HepG2 (cell line): ENCODE data around the gene GPR139. TPM values are rescaled to one million over a fixed set of nuclear protein-coding genes. Genes with fewer than 3 reads are reported as not detected.

ENCODE experiments used
- ATF7-NPFF ChIP-seq: sonication (generic); formaldehyde crosslinking; IDR thresholded peaks from 2 replicates; pipeline ENCODE4 v1.8.1; 2023; ENCODE audit warnings: mild to moderate bottlenecking, low read depth, missing genetic modification reagents, moderate library complexity
- CEBPG ChIP-seq: IDR thresholded peaks from 2 replicates; pipeline ENCODE4 v1.6.1; 2016
- FOXC1 ChIP-seq: sonication (generic); formaldehyde crosslinking; IDR thresholded peaks from 2 replicates; pipeline ENCODE4 v1.8.0; 2022; ENCODE audit warnings: mild to moderate bottlenecking, missing genetic modification reagents, borderline replicate concordance
- ISL2 ChIP-seq: sonication (generic); formaldehyde crosslinking; IDR thresholded peaks from 2 replicates; pipeline ENCODE4 v1.5.0; 2020; ENCODE audit warnings: missing genetic modification reagents
- ONECUT2 ChIP-seq: sonication (generic); formaldehyde crosslinking; IDR thresholded peaks from 2 replicates; pipeline ENCODE4 v1.4.0; 2020; ENCODE audit warnings: missing genetic modification reagents
- PHF5A ChIP-seq: IDR thresholded peaks from one replicate; pipeline ENCODE4 v1.6.1; 2018; ENCODE audit warnings: low read depth, missing genetic modification reagents; ENCODE audit not compliant: unreplicated experiment
- PHF8 ChIP-seq: sonication (generic); formaldehyde crosslinking; IDR thresholded peaks from 2 replicates; pipeline ENCODE4 v1.5.0; 2020; ENCODE audit warnings: missing genetic modification reagents
- POGK ChIP-seq: sonication (generic); formaldehyde crosslinking; conservative IDR thresholded peaks from 2 replicates; pipeline ENCODE4 v1.8.0; 2022; ENCODE audit warnings: mild to moderate bottlenecking, moderate library complexity, missing genetic modification reagents
- RXRB ChIP-seq: IDR thresholded peaks from 2 replicates; pipeline ENCODE4 v1.6.1; 2016; ENCODE audit warnings: borderline replicate concordance, missing genetic modification reagents, missing compliant biosample characterization
- SMC3 ChIP-seq: IDR thresholded peaks from 2 replicates; pipeline ENCODE4 v1.6.1; 2011; ENCODE audit warnings: low read length, improper control_type of control experiment
- SNRNP70 ChIP-seq: fragments of 200-400 bp; formaldehyde crosslinking; IDR thresholded peaks from 2 replicates; pipeline ENCODE4 v1.6.1; 2017; ENCODE audit warnings: mild to moderate bottlenecking, low read depth, low read length, moderate library complexity
- TCF12 ChIP-seq, 2 experiments: fragments of 450-650 bp in 1 of 2; sonication (generic) in 1 of 2; formaldehyde crosslinking in 1 of 2; IDR thresholded peaks; 2 replicates each; pipeline versions ENCODE4 v1.6.1 to v1.8.0; 2017 to 2022; ENCODE audit warnings: antibody characterized with exemption in 1 of 2, mild to moderate bottlenecking in 1 of 2, missing genetic modification reagents in 1 of 2, moderate library complexity in 1 of 2
- THAP11 ChIP-seq: IDR thresholded peaks from 2 replicates; pipeline ENCODE4 v1.6.1; 2016; ENCODE audit warnings: missing biosample characterization, missing genetic modification reagents
- THAP9 ChIP-seq: sonication (generic); formaldehyde crosslinking; IDR thresholded peaks from 2 replicates; pipeline ENCODE4; 2020; ENCODE audit warnings: missing genetic modification reagents, mild to moderate bottlenecking, borderline replicate concordance
- ZNF160 ChIP-seq: sonication (generic); formaldehyde crosslinking; IDR thresholded peaks from 2 replicates; pipeline ENCODE4 v1.8.0; 2022; ENCODE audit warnings: mild to moderate bottlenecking, inconsistent platforms, missing genetic modification reagents
- ZNF383 ChIP-seq: sonication (generic); formaldehyde crosslinking; IDR thresholded peaks from 2 replicates; pipeline ENCODE4 v1.4.0; 2020; ENCODE audit warnings: missing genetic modification reagents, mild to moderate bottlenecking, borderline replicate concordance
- ZNF589 ChIP-seq: sonication (generic); formaldehyde crosslinking; conservative IDR thresholded peaks from 2 replicates; pipeline ENCODE4 v1.8.0; 2022; ENCODE audit warnings: mild to moderate bottlenecking, moderate library complexity, missing genetic modification reagents
- ZNF749 ChIP-seq: sonication (generic); formaldehyde crosslinking; IDR thresholded peaks from 2 replicates; pipeline ENCODE4 v1.8.0; 2022; ENCODE audit warnings: mild to moderate bottlenecking, missing genetic modification reagents, moderate library complexity, borderline replicate concordance
- ZSCAN29 ChIP-seq: sonication (generic); formaldehyde crosslinking; conservative IDR thresholded peaks from 2 replicates; pipeline ENCODE4 v1.4.0; 2020; ENCODE audit warnings: mild to moderate bottlenecking, missing genetic modification reagents
- ZSCAN31 ChIP-seq: sonication (generic); formaldehyde crosslinking; IDR thresholded peaks from 2 replicates; pipeline ENCODE4 v1.5.0; 2020; ENCODE audit warnings: low read depth, mild to moderate bottlenecking, missing genetic modification reagents
- polyA plus RNA-seq, 8 experiments: library from polyadenylated mRNA; depleted of rRNA in 3 of 8; stranded (reverse) in 7 of 8; unstranded in 1 of 8; fragments of >200 nt; fragmentation: Illumina TruSeq in 4 of 8; extraction: Trizol in 4 of 8; gene quantifications; 2 replicates each; pipeline versions ENCODE4 v1.2.1 to v1.2.3, GENCODE V29; 2011 to 2016; ENCODE audit warnings: low read depth in 4 of 8, missing spikeins in 1 of 8, mixed read lengths in 1 of 8; ENCODE audit not compliant: insufficient read depth in 1 of 8
- total RNA-seq, 5 experiments: library from RNA; depleted of rRNA; stranded (reverse); fragments of >200 nt; fragmentation: Illumina TruSeq; extraction: Trizol; gene quantifications; 2 replicates each; pipeline ENCODE4 v1.2.3, GENCODE V29; 2016; ENCODE audit warnings: low read depth in 1 of 5
- TF ChIP-seq, protein P1 (sequence below): IDR thresholded peaks from 2 replicates; pipeline ENCODE4 v1.6.1; 2016; ENCODE audit warnings: missing compliant biosample characterization, missing genetic modification reagents, borderline replicate concordance
- TF ChIP-seq, protein P2 (sequence below): sonication (generic); formaldehyde crosslinking; IDR thresholded peaks from 2 replicates; pipeline ENCODE4 v1.4.0; 2020; ENCODE audit warnings: mild to moderate bottlenecking, missing genetic modification reagents

Gene GPR139
- total and polyA plus RNA-seq, 2 of the 13 experiments (the other 11 are each of a cell fraction or from before 2014, with no cell fraction given), result not detected

DNA sequence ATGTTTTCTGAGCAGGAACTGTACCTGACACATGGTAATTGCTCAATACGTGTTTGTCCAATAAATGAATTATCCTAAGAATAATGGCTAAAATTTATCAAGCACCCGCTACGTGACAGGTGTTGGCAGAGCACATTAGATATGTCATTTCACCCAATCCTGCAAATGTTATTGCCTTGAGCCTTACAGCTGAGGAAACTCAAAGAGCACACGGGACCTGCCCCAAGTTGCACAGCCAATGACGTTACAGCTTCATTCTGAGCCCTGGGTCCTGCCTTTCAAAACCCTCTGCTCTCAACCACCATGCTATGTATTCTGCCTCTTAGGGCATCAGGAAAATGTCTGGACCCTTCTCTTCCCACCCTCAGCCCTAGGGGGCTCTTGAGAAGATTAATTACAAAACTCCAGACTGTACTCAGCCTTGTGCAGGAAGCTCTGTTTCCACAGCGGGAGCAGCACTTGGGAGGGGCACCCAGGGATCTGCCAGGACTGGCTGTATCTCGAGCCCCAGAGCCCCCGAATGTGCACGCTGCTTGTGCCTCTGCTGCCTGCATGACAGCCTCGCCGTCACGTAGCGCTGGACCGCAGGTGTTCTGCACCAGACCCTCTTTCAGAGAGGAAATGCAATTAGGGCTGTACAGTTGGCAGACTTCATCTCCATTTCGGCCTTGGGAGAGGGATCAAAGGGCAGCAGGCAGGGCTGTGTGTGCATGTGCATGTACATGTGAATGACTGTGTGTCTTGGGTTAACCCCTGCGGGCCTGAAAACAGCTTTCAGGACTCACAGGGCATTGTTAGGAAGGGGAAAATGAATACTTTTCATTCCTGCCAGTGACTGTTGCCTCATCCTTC is 71.6 kb downstream of the GPR139 start (continued):
- no peak for TF ChIP-seq SMC3
- TF ChIP-seq, protein P1, sequence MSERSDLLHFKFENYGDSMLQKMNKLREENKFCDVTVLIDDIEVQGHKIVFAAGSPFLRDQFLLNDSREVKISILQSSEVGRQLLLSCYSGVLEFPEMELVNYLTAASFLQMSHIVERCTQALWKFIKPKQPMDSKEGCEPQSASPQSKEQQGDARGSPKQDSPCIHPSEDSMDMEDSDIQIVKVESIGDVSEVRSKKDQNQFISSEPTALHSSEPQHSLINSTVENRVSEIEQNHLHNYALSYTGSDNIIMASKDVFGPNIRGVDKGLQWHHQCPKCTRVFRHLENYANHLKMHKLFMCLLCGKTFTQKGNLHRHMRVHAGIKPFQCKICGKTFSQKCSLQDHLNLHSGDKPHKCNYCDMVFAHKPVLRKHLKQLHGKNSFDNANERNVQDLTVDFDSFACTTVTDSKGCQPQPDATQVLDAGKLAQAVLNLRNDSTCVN (CRISPR knock-in tag), result no peak
- TF ChIP-seq, protein P2, sequence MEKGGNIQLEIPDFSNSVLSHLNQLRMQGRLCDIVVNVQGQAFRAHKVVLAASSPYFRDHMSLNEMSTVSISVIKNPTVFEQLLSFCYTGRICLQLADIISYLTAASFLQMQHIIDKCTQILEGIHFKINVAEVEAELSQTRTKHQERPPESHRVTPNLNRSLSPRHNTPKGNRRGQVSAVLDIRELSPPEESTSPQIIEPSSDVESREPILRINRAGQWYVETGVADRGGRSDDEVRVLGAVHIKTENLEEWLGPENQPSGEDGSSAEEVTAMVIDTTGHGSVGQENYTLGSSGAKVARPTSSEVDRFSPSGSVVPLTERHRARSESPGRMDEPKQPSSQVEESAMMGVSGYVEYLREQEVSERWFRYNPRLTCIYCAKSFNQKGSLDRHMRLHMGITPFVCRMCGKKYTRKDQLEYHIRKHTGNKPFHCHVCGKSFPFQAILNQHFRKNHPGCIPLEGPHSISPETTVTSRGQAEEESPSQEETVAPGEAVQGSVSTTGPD (CRISPR knock-in tag), result no peak
- TF ChIP-seq PHF8 (CRISPR knock-in tag), result no peak
- TF ChIP-seq ATF7-NPFF, result peak; percentile 51; the same call in 1 of the 2 replicates
- no peak for TF ChIP-seq TCF12 (IDR thresholded peaks at IDR 0.05)
- no peak for TF ChIP-seq TCF12 (CRISPR knock-in tag; IDR thresholded peaks at IDR 0.05)
- TF ChIP-seq THAP9 (CRISPR knock-in tag), result peak; percentile 64; the same call in 1 of the 2 replicates
- no peak for TF ChIP-seq ZSCAN29
- TF ChIP-seq RXRB, result peak; percentile 39; the same call in 1 of the 2 replicates
- TF ChIP-seq THAP11 (CRISPR knock-in tag), result no peak
- no peak for TF ChIP-seq ZSCAN31 (CRISPR knock-in tag)
- no peak for TF ChIP-seq PHF5A
- TF ChIP-seq ZNF589 (CRISPR knock-in tag), result no peak
- no peak for TF ChIP-seq ZNF160 (CRISPR knock-in tag)
- TF ChIP-seq CEBPG (CRISPR knock-in tag), result no peak
- TF ChIP-seq SNRNP70, result no peak
- TF ChIP-seq FOXC1, result no peak; the same call in 1 of the 2 replicates
- TF ChIP-seq ZNF749 (CRISPR knock-in tag), result no peak
- no peak for TF ChIP-seq ZNF383 (CRISPR knock-in tag)
- peak; percentile 77 for TF ChIP-seq POGK (CRISPR knock-in tag)
- no peak for TF ChIP-seq ISL2
- no peak for TF ChIP-seq ONECUT2 (CRISPR knock-in tag)
